HepG2 (cell line): ENCODE data around the gene CEP43. TPM values are rescaled to one million over a fixed set of nuclear protein-coding genes. Genes with fewer than 3 reads are reported as not detected.

Source experiments
- ELF4 ChIP-seq: sonication (generic); formaldehyde crosslinking; IDR thresholded peaks from 2 replicates; pipeline ENCODE4 v1.5.0; 2020; ENCODE audit warnings: missing genetic modification reagents, mild to moderate bottlenecking, moderate library complexity, borderline replicate concordance
- ERF ChIP-seq: IDR thresholded peaks from 2 replicates; pipeline ENCODE4 v1.6.1; 2018; ENCODE audit warnings: missing biosample characterization, missing genetic modification reagents
- FOXP4 ChIP-seq: sonication (generic); formaldehyde crosslinking; IDR thresholded peaks from 2 replicates; pipeline ENCODE4 v1.4.0; 2020; ENCODE audit warnings: missing genetic modification reagents
- GPN1 ChIP-seq: sonication (generic); formaldehyde crosslinking; IDR thresholded peaks from 2 replicates; pipeline ENCODE4 v1.5.1; 2020; ENCODE audit warnings: missing genetic modification reagents, borderline replicate concordance
- HOXA9 ChIP-seq: sonication (generic); formaldehyde crosslinking; IDR thresholded peaks from 2 replicates; pipeline ENCODE4 v1.8.1; 2022; ENCODE audit warnings: missing genetic modification reagents, mild to moderate bottlenecking, moderate library complexity, borderline replicate concordance
- KDM5A ChIP-seq: fragments of 200-600 bp; sonication (generic); IDR thresholded peaks from 2 replicates; pipeline ENCODE4 v1.7.0; 2018; ENCODE audit warnings: antibody characterized with exemption, mild to moderate bottlenecking, low read length, borderline replicate concordance
- NFAT5 ChIP-seq: sonication (generic); formaldehyde crosslinking; IDR thresholded peaks from 2 replicates; pipeline ENCODE4 v1.4.0; 2020; ENCODE audit warnings: missing genetic modification reagents
- SETDB1 ChIP-seq: sonication (generic); formaldehyde crosslinking; IDR thresholded peaks from 2 replicates; pipeline ENCODE4 v1.5.1; 2020; ENCODE audit warnings: missing genetic modification reagents, mild to moderate bottlenecking, borderline replicate concordance
- TBL1XR1 ChIP-seq: fragments of 150-350 bp; IDR thresholded peaks from 2 replicates; pipeline ENCODE4 v1.6.1; 2014; ENCODE audit warnings: borderline replicate concordance, low read length; ENCODE audit not compliant: partially characterized antibody
- ZKSCAN8 ChIP-seq: IDR thresholded peaks from 2 replicates; pipeline ENCODE4 v1.6.1; 2016; ENCODE audit warnings: borderline replicate concordance, missing genetic modification reagents, missing compliant biosample characterization
- ZNF383 ChIP-seq: sonication (generic); formaldehyde crosslinking; IDR thresholded peaks from 2 replicates; pipeline ENCODE4 v1.4.0; 2020; ENCODE audit warnings: missing genetic modification reagents, mild to moderate bottlenecking, borderline replicate concordance
- ZNF598 ChIP-seq: sonication (generic); formaldehyde crosslinking; IDR thresholded peaks from 2 replicates; pipeline ENCODE4 v1.5.1; 2020; ENCODE audit warnings: mild to moderate bottlenecking, missing genetic modification reagents, borderline replicate concordance
- ZNF747 ChIP-seq: sonication (generic); formaldehyde crosslinking; IDR thresholded peaks from 2 replicates; pipeline ENCODE4 v1.8.1; 2023; ENCODE audit warnings: missing genetic modification reagents, mild to moderate bottlenecking, borderline replicate concordance
- polyA plus RNA-seq, 8 experiments: library from polyadenylated mRNA; depleted of rRNA in 3 of 8; stranded (reverse) in 7 of 8; unstranded in 1 of 8; fragments of >200 nt; fragmentation: Illumina TruSeq in 4 of 8; extraction: Trizol in 4 of 8; gene quantifications; 2 replicates each; pipeline versions ENCODE4 v1.2.1 to v1.2.3, GENCODE V29; 2011 to 2016; ENCODE audit warnings: low read depth in 4 of 8, missing spikeins in 1 of 8, mixed read lengths in 1 of 8; ENCODE audit not compliant: insufficient read depth in 1 of 8
- total RNA-seq, 5 experiments: library from RNA; depleted of rRNA; stranded (reverse); fragments of >200 nt; fragmentation: Illumina TruSeq; extraction: Trizol; gene quantifications; 2 replicates each; pipeline ENCODE4 v1.2.3, GENCODE V29; 2016; ENCODE audit warnings: low read depth in 1 of 5
- TF ChIP-seq, protein P1 (sequence below): sonication (generic); formaldehyde crosslinking; IDR thresholded peaks from 2 replicates; pipeline ENCODE4 v1.4.0; 2020; ENCODE audit warnings: mild to moderate bottlenecking, low read depth, missing genetic modification reagents
- TF ChIP-seq, protein P2 (sequence below): IDR thresholded peaks from 2 replicates; pipeline ENCODE4 v1.6.1; 2018; ENCODE audit warnings: missing genetic modification reagents
- TF ChIP-seq, protein P3 (sequence below): sonication (generic); formaldehyde crosslinking; IDR thresholded peaks from 2 replicates; pipeline ENCODE4 v1.9.0; 2021; ENCODE audit warnings: missing genetic modification reagents, mild to moderate bottlenecking, borderline replicate concordance

CEP43 gene
- total and polyA plus RNA-seq, 2 of the 13 experiments (the other 11 are each of a cell fraction or from before 2014, with no cell fraction given) = 29.3 to 73.9 TPM

- TF ChIP-seq, protein P1, sequence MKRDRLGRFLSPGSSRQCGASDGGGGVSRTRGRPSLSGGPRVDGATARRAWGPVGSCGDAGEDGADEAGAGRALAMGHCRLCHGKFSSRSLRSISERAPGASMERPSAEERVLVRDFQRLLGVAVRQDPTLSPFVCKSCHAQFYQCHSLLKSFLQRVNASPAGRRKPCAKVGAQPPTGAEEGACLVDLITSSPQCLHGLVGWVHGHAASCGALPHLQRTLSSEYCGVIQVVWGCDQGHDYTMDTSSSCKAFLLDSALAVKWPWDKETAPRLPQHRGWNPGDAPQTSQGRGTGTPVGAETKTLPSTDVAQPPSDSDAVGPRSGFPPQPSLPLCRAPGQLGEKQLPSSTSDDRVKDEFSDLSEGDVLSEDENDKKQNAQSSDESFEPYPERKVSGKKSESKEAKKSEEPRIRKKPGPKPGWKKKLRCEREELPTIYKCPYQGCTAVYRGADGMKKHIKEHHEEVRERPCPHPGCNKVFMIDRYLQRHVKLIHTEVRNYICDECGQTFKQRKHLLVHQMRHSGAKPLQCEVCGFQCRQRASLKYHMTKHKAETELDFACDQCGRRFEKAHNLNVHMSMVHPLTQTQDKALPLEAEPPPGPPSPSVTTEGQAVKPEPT = no peak; the same call in 1 of the 2 replicates
- TF ChIP-seq ZNF598 (CRISPR knock-in tag) (no peak), TBL1XR1 (no peak), ZKSCAN8 (CRISPR knock-in tag) (no peak), ZNF747 (no peak; the same call in 1 of the 2 replicates), HOXA9 (CRISPR knock-in tag) (no peak; the same call in 1 of the 2 replicates), KDM5A (0 out of 2 replicates have a peak, but pooled peaks have one; percentile 9), ELF4 (CRISPR knock-in tag) (peak; percentile 92), NFAT5 (no peak), ERF (peak; percentile 98), SETDB1 (CRISPR knock-in tag) (no peak), GPN1 (CRISPR knock-in tag) (no peak), ZNF383 (no peak), FOXP4 (CRISPR knock-in tag) (peak; percentile 63; the same call in 1 of the 2 replicates)
- TF ChIP-seq, protein P2, sequence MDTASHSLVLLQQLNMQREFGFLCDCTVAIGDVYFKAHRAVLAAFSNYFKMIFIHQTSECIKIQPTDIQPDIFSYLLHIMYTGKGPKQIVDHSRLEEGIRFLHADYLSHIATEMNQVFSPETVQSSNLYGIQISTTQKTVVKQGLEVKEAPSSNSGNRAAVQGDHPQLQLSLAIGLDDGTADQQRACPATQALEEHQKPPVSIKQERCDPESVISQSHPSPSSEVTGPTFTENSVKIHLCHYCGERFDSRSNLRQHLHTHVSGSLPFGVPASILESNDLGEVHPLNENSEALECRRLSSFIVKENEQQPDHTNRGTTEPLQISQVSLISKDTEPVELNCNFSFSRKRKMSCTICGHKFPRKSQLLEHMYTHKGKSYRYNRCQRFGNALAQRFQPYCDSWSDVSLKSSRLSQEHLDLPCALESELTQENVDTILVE (CRISPR knock-in tag) = no peak
- TF ChIP-seq, protein P3, sequence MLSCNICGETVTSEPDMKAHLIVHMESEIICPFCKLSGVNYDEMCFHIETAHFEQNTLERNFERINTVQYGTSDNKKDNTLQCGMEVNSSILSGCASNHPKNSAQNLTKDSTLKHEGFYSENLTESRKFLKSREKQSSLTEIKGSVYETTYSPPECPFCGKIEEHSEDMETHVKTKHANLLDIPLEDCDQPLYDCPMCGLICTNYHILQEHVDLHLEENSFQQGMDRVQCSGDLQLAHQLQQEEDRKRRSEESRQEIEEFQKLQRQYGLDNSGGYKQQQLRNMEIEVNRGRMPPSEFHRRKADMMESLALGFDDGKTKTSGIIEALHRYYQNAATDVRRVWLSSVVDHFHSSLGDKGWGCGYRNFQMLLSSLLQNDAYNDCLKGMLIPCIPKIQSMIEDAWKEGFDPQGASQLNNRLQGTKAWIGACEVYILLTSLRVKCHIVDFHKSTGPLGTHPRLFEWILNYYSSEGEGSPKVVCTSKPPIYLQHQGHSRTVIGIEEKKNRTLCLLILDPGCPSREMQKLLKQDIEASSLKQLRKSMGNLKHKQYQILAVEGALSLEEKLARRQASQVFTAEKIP = no peak
These were observed 42.0 kb upstream of the CEP43 start (continued) for GRCh38 chr6:166957087-166957804.
